Left ventricle myocardium superior (tissue), 1 donor: ENCODE measurements around the gene DCST1. TPM values are rescaled to one million over a fixed set of nuclear protein-coding genes. Genes with fewer than 3 reads are reported as not detected.

ENCODE experiments used
- ATAC-seq: fragments of 200-7000 bp; cut with Tn5 transposase; one replicate; pipeline ENCODE4 v1.9.1; 2020; ENCODE audit warnings: mild to moderate bottlenecking, moderate library complexity
- DNase-seq: peaks from one replicate; pipeline ENCODE4 v3.0.0-alpha.2; 2020
- intact Hi-C: fragments of 100-400 bp; cut with micrococcal nuclease; formaldehyde crosslinking; loops from one replicate; pipeline ENCODE4 v1.11.0; 2022
- total RNA-seq: library from RNA; stranded (reverse); fragmentation: NEBNext Ultra II Directional; extraction: Animal tissue kit (Norgen Biotek cat#: 25700); gene quantifications from one replicate; pipeline ENCODE4 v1.2.1, GENCODE V29; 2021
- donor health status: DM: no; HTN: yes; CAD: no; lungs with severe emphysema.

DCST1 gene
- total RNA-seq, 1 donor from 2014 or later, result not detected

DNA sequence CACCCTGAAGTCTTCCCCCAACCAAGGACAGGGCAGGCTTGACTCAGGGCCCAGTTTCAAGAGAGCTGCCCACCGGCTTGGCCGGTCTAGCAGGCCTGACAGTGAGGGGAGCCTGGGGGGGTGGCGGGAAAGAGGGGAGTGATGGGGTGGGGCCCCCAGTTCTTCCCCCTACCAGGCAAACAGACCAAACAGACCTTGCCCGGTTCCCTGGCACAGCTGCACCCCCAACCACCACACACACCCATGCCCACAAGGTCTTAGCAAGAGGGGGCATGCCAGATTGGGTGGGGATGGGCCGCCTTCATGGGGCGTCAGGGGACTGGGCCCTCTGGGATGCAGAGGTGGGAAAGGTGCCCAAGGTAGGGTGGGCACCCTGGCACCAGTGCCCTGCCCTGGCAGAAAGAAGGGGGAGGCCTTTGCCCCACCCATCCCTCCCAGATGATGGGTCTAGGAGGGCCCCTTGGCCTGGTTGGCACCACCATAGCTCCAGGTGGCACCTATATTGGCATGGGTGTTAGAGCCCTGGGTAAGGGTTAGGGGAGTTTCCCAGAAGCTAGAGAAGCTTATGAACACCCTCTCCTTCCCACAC lies 22.1 kb upstream of the DCST1 start:
- intact Hi-C loops, result no loop called here
- ATAC-seq (no peak), DNase-seq (peak; percentile 28)

DNA sequence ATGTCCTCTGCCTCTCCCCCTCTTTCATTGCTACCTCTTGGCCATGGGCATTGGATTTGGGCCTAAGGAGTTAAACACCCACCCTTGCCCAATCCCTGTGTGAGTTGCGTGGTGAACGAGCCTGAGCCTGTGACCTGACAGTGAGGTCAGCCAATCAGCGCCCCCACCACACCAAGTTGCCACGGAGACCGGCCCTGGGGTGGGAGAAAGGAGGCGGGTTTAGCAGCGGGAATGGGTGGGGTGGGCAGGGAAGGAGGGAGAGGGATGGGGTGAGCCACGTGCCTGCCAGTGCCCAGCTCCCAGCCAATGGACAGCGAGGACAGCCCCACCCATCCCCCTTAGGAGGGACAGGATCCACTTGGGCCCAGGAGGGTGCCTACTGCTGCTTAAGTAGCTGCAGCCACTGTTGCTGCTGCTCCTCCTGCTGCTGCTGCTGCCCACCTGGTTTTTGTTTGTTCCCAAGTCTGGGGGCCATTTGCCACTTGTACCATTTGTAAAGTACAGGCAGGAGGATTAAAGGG lies 21.5 kb upstream of the DCST1 start:
- ATAC-seq, result peak; percentile 44
- peak; percentile 77 for DNase-seq
- intact Hi-C loops, result no loop called here

DNA sequence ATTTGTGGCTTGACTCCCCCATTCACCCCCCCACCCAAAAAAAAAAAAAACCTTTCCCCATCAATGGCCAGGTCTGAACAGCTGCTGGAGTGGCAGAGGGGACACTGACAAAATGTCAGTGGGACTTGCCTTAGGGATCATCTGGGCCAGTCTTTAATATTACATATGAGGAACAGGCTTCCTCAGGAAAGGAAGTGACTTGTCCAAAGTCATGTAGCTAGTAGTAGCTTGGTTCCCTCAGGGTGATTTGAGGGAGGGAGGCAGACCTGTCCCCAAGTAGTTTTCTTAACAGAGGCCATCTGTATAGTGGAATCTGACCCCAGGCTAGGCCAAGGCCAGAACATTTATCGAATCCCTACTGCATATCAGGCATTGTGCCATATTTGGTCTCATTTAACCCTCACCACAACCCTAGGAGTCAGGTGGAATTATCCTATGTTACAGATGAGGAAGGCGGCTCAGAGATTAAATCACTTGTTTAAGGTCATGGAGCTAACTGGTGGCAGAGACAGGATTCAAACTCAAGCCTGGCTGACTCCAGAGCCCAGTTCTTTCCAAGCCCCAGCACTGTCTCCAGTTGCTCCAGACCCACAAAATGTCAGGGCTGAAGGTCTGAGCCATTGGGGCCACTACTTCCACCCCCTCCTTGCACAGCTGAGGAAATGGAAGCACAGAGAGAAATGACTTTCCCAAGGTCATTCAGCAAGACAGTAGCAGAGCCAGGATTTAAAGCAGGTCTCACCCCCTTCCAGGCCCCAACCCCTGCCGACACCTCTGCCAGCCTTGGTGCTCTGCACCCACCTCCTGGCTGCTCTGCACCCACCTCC lies 20.6 kb upstream of the DCST1 start:
- ATAC-seq (no peak), DNase-seq (no peak)
- intact Hi-C loops, result no loop called here

DNA sequence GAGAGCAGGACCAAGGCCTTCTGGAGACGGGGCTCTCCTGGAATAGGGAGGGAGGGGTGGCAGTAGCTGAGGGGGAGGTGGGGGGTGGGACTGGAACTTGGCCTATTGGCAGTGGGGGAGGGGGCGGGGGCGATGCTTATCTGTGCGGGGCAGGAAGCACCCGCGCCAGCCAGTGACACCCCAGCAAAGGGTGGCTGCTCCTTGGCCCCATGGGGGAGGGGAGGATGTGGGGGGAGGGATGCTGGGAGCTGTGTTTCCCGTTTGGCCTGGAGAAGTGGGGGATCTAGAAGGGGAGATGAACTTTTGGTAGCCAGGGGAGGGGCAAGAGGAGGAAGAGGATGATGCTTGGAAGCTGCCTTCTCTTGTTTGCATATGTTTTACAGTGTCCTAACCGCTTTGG lies 20.0 kb upstream of the DCST1 start:
- DNase-seq, result peak; percentile 21
- intact Hi-C loops, result no loop called here
- no peak for ATAC-seq

DNA sequence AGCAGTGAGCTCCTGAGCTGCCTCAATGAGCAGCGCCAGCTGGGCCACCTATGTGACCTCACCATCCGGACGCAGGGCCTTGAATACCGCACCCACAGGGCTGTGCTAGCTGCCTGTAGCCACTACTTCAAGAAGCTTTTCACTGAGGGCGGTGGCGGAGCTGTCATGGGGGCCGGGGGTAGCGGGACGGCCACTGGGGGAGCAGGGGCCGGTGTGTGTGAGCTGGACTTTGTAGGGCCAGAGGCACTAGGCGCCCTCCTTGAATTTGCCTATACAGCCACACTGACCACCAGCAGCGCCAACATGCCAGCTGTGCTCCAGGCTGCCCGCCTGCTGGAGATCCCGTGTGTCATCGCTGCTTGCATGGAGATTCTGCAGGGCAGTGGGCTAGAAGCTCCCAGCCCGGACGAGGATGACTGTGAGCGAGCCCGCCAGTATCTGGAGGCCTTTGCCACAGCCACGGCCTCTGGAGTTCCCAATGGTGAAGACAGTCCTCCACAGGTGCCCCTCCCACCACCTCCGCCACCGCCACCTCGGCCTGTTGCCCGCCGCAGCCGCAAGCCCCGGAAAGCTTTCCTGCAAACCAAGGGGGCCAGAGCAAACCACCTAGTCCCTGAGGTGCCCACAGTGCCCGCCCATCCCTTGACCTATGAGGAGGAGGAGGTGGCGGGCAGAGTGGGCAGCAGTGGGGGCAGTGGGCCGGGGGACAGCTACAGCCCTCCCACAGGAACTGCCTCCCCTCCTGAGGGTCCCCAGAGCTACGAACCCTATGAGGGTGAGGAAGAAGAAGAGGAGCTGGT lies 18.7 kb upstream of the DCST1 start:
- ATAC-seq (no peak), DNase-seq (peak; percentile 29)
- intact Hi-C loops, result no loop called here

DNA sequence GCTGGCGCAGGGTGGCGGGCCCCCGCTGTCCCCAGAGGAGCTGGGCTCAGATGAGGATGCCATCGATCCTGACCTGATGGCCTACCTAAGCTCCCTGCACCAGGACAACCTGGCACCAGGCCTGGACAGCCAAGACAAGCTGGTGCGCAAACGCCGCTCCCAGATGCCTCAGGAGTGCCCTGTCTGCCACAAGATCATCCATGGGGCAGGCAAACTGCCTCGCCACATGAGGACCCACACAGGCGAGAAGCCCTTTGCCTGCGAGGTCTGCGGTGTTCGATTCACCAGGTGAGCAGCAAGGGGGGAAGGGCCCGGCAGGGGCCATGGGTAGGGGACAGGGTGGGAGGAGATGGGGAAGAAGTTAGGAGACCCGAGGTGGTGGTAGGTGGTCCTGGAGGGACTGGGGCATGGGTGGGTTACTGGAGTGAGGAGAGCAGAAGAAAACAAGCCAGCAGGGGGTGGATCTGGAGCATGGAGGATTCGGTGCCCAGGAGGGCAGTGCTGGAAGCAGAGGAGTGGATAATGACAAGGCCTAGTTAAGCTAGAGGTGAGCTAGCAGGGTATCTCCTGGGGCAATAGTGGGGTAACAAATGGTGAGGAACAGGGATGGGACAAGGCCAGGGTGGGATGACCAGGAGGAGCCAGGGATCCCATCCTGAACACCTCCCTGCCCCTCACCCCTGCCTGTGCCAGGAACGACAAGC lies 17.9 kb upstream of the DCST1 start:
- ATAC-seq, result no peak
- peak; percentile 28 for DNase-seq
- intact Hi-C loops, result no loop called here

DNA sequence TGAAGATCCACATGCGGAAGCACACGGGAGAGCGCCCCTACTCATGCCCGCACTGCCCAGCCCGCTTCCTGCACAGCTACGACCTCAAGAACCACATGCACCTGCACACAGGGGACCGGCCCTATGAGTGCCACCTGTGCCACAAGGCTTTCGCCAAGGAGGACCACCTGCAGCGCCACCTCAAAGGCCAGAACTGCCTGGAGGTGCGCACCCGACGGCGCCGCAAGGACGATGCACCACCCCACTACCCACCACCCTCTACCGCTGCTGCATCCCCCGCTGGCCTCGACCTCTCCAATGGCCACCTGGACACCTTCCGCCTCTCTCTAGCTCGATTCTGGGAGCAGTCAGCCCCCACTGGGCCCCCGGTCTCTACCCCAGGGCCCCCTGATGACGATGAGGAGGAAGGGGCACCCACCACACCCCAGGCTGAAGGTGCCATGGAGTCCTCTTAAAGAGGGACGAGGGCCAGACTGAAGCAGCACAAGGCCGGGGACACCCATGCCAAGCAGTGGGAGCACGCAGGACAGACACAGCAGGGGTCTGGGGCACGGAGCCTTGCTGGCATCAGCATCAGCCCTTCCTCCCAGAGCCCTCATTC lies 17.3 kb upstream of the DCST1 start:
- no peak for ATAC-seq
- intact Hi-C loops, result no loop called here
- peak; percentile 36 for DNase-seq

DNA sequence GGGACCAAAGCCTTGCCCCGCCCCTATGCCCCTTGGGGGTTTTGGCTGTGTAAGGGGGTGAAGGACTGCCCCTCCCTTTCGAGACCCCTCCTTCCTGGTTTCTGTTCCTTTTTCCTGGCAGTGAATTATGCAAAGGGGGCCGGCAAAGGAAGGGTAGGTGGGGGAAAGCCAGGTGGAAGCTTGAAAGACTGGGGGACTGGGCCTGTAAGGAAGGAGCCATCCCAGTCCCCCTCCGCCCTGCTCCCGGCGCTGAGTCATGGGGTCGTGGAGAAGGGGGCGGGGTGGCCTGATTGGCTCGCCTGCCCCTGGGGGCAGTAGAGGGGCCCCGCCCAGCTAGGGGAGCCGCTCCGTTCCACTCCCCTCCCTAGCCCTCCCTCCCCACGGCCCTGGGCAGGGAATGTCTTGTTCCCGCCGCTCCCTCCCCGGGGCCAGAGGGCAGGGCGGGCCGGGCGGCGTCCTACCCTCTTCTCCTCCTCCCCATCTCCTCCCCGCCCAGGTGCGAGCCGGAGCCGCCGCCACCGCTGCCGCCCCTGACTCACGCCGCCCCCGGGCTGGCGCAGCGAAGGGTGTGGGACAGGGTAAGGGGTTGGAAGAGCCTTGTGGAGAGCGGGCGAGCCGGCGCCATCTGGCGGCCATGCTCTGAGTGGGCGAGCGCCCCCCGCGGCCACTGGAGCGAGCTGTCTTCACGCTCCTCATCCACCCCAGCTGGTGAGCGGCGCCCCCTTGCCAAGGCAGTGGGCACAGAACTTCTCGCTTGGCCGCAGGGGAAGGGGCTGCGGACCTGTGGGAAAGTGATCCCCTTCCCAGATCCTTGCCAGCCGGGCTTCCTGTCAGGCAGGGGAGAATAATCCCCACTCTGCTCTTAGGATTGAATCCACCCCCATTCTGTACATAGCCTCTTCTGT lies 16.3 kb upstream of the DCST1 start:
- peak; percentile 91 for ATAC-seq
- intact Hi-C loops, result no loop called here
- peak; percentile 95 for DNase-seq

DNA sequence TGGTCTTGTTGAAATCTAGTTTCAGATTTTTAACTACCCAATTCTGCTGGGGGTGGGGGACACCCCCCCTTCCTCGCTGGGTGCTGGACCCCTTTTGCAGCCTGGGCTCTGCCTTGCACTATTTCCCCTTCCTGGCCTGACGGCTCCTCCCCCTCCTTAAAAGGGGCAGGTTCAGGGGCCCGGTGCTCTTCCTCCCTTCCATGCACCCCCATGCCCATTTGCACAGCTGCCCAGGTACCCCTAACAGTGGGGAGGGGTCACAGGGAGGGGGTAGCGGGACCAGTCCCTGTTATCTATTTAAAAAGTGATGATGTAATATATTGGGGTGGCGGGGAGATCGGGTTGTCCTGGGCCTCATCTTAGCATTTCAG lies 15.7 kb upstream of the DCST1 start:
- peak; percentile 24 for DNase-seq
- peak; percentile 0 for ATAC-seq

DNA sequence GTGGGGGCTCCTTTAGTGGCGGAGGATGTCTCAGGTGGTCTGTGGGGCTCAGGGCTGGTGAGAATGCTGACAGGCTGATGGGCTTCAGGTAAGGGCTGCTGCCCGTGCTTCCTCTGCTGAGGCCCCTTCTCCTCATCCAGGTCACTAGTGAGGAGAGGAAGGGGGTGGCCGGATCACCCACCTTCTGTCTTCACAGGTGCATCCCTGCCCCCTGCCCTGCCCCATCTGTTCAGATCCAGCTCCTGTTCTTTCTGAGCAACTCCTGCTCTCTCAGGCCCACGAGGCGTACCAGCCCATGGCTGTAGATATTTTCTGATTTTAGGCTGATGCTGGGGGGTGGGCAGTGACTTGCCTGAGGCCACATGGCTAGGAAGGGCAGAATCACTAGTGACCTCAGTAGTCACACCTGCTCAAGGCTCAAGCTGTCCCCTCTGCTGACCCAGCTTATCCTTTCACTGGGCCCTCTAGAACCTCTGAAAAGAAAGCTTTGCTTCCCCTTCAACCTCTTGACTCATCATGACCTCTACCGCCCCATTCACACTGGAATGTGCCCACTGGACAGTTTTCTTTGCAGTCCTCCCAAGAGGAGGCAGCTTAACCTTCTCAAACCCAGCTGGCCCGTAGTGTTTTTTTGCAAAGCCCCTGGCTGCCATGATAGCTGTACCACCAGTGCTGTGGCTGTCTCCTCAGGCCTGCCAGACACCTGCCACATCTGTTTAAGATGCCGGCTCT lies 14.8 kb upstream of the DCST1 start:
- intact Hi-C loops, result no loop called here
- DNase-seq, result no peak

More for the DNA sequence above, 15.7 kb upstream of the DCST1 start:
- intact Hi-C loops, result no loop called here

DNA sequence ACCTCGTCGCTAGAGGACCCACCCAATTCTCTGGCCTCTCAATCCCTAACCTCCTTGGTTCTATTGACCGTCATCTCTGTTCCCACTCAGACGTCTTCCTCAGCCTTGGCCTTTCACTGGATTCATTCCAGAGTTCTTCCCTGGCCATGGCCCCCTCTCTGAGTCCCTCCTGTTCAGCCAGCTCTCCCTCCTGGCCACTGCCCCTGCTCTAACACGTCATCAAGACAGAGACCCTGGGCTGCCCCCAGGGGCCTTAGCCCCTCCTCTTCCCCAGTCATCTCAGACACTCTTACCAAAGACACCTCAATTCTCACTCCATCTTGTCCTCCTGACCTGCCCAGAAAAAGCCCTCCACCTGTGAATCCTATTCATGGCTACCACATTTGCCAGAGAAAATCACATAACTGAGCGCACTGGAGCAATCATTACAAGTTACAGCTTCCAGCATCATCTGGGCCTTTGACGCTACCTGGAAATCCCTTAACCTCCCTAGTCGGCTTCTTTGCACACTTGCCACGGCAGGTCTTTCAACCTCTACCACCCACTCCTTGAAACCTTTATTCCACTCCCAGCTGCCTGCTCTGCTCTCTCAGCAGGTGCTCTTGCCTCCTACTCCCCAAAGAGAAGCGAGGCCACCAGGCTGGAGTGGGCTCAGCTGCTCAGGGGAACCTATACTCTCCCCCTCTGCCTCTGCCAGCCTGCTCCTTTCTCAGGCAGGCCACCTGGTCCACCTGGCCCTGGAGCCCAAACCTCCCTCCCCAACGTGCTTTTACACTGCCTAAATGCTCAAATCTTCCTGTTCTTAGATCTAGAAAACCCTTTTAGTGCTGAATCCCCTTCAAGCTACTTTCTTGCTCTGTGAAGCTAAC lies 14.0 kb upstream of the DCST1 start:
- DNase-seq (no peak), ATAC-seq (no peak)
- intact Hi-C loops, result no loop called here

More for the DNA sequence above, 14.8 kb upstream of the DCST1 start:
- no peak for ATAC-seq

DNA sequence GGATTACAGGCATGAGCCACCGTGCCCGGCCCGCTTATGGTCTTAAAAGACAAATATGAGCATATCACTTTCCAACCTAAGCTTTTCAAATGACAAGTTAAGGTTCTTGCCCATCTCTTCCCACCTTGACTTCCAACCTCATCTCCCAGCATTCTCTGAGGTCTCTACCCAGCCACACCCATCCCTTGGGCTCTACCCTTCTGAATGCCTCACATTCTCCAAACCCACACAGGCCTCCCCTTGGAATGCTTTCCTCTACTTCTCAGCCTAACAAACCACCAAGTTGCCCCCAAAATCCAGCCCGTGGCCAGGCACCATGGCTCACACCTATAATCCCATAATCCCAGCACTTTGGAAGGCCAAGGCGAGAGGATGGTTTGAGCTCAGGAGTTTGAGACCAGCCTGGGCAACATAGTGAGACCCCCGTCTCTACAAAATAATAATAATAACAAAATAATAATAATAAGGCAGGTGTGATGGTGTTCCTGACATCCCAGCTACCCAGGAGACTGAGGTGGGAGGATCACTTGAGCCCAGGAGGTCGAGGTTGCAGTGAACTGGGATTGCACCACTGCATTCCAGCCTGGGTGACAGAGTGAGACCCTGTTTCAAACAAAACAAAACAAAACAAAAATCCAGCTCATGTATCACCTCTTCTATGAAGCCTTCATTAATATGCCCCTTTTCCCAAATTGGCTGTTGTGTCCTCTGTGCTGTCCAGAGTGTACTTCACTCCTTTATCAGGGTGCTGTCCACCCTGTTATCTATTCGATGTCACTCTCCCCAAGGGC lies 11.3 kb upstream of the DCST1 start:
- peak; percentile 23 for DNase-seq

DNA sequence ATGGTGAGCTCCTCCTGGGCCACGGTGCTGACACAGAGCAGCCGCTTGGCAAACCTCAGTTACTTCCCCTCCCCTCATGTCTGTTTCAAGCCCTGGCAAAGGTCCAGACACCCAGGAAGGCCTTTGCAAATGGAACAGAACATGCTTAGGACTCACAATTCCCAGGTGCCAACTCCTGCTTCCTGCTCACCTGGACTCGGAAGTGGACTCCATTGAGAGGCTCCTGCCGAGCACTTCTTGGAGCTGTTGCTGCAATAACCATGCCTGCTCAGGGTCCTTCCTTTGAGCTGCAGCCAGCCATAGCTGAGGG lies 10.7 kb upstream of the DCST1 start:
- intact Hi-C loops, result no loop called here
- peak; percentile 61 for ATAC-seq
- DNase-seq, result peak; percentile 38

More for the DNA sequence above, 11.3 kb upstream of the DCST1 start:
- ATAC-seq, result no peak
- intact Hi-C loops, result no loop called here

DNA sequence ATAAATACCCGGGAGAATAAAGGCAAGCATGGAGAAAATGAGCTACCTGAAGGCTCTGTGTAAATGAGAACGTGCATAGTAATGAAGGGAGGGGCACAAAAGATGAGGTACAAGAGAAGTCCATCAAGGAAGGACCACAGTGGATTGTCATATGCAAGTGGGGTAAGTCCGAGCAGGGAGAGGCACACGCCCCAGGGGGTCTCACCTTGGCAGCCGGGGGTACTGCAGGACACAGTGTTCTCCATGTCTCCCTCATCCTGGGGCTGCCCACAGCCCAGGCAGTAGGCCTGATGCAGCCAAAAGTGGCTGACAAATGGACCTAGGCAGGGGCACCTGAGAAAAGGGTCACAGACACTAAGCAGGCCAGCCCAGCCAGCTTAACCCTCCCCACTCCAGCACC lies 10.0 kb upstream of the DCST1 start:
- ATAC-seq (no peak), DNase-seq (no peak)
- intact Hi-C loops, result no loop called here

DNA sequence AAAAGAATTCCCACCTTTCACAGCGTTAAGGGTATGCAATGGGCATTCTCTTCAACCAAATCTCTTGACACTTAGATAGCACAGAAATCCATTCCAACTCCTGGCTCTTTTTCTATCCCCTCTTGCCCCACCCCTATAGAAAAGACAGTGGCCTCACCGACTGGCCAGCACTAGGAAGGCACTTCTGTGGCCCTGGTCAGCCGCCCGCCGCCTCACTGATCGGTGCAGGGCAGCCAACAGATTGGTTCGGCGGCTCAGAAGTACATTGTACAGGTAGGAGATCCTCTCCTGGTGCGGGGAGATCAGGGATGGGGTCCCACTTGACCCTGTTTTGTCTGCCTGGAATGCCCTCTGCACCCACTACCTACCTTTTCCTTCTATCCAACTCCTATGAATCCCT lies 9.3 kb upstream of the DCST1 start:
- peak; percentile 23 for DNase-seq
- ATAC-seq, result no peak
- intact Hi-C loops, result no loop called here

DNA sequence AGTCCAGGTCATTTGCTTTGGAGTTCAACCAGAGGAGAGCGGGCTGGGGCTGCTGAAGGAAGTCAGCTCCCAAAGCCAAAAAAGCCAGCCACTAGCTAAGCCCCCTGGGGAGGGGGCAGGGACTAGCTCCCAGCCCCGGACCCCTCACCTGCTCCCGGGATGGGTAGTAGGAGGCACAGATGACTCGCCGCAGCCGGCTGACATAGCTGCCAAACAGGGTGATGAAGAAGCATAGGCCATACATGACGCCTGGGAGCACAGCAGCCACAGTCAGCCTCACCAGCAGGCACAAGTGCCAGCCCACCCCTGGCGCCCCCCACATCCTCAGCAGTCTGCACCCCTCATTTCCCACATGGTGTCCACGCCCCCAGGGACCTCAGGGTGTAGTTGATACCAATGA lies 7.5 kb upstream of the DCST1 start:
- intact Hi-C loops, result no loop called here
- no peak for DNase-seq
- no peak for ATAC-seq
